ENCODE results near the gene TBC1D16. TPM values are rescaled to one million over a fixed set of nuclear protein-coding genes. Genes with fewer than 3 reads are reported as not detected.
A peak's percentile ranks its signal among the peaks of the same experiment; 100 is the strongest.

TBC1D16 gene
- total and polyA plus RNA-seq, 11 donors = 5.3 to 22.1 (median 17.4) TPM

DNA sequence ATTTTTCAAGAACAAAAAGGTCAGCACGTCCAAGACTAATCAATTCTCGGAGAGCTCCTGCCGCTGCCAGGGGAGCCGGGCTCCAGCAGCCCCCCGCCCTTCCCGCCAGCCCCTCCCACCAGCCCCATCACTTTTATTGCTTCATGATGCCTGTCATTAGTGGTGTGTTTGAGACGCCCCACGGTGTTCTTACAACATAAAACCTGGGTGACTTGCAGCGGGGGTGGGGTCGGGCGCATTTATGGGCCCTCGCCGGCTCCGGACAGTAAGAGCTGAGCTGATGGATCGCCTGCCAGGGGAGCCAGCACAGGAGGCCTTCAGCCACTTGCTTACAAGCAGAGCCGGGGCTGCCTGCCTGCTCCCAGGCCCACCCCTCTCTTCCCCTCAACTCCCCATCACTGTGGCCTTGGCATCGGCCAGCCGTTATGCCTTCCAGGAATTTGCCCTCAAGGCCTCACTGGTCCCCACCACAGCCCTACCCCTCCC is 113.5 kb downstream of the TBC1D16 start:
- Histone ChIP-seq H3K4me3 (no peak overlapping the region), H3K36me3 (no peaks in the 10 kb centered on the region), H3K4me1 (peaks cover 0 to 26% (median 12%) of the 10 kb centered on the region in 12 donors), H3K27me3 (peaks cover 0 to 78% (median 15%) of the 10 kb centered on the region in 9 donors), H3K9me3 (no peaks in the 10 kb centered on the region), H3K27ac (no peak overlapping the region)
- no peak for TF ChIP-seq POLR2A (IDR thresholded peaks at IDR 0.05)
- TF ChIP-seq, protein P1, sequence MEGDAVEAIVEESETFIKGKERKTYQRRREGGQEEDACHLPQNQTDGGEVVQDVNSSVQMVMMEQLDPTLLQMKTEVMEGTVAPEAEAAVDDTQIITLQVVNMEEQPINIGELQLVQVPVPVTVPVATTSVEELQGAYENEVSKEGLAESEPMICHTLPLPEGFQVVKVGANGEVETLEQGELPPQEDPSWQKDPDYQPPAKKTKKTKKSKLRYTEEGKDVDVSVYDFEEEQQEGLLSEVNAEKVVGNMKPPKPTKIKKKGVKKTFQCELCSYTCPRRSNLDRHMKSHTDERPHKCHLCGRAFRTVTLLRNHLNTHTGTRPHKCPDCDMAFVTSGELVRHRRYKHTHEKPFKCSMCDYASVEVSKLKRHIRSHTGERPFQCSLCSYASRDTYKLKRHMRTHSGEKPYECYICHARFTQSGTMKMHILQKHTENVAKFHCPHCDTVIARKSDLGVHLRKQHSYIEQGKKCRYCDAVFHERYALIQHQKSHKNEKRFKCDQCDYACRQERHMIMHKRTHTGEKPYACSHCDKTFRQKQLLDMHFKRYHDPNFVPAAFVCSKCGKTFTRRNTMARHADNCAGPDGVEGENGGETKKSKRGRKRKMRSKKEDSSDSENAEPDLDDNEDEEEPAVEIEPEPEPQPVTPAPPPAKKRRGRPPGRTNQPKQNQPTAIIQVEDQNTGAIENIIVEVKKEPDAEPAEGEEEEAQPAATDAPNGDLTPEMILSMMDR (IDR thresholded peaks at IDR 0.05) = no peak
- intact Hi-C loops (cut with DNase I) = loop anchor here in 1 of 10 donors (5.0 kb wide), 1 partner anchor 135 kb away; no protein-coding TSS in a partner anchor
- no peak for ATAC-seq
- DNase-seq = peak in 2 of 5 donors; percentile 9
- 53 to 71% (median 62%) methylated on average over 18 of the region's 18 CpGs for WGBS, 4 donors

DNA sequence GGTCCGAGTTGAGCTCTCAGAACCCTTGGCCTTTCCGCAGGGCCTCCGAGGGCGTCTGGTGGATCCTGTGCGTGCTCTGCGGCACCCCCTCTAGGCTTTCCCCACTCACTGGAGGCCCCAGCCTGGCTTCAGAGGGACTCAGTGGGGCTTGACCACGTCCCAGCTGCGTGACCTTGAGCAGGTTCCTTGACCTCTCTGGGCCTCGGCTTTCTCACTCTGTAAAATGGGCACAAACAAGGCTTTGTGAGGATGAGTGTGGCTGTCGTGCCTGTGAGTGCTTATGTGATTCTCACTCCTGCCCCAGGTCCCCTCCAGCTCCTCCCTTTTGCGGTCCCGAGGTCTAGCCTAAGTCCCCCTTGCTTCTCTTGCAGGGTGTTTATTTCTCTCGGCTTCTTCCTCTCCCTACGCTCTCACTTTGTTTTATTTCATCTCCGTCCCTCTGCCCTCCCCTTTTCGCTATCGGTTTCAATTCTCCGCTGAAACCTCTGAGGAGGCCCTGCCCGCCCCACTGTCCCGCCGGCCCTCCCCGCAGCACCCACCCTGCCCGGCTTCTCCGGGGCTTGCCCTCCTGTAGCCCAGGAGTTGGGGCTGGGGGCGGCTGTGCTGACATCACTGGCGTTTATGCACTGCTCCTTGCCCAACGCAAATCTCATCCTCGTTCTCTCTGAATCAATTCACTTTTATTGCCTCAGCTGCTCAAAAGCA is 114.1 kb downstream of the TBC1D16 start:
- Histone ChIP-seq H3K4me1 (peaks cover 0 to 26% (median 12%) of the 10 kb centered on the region in 12 donors), H3K4me3 (no peak overlapping the region), H3K9me3 (no peaks in the 10 kb centered on the region), H3K27ac (no peak overlapping the region), H3K27me3 (peaks cover 0 to 78% (median 14%) of the 10 kb centered on the region in 9 donors), H3K36me3 (no peaks in the 10 kb centered on the region)
- TF ChIP-seq, protein P1 (IDR thresholded peaks at IDR 0.05) = no peak
- TF ChIP-seq POLR2A (IDR thresholded peaks at IDR 0.05) = no peak
- intact Hi-C loops (cut with DNase I) = loop anchor here in 1 of 10 donors (5.0 kb wide), 1 partner anchor 134 kb away; no protein-coding TSS in a partner anchor
- DNase-seq = peak in 2 of 5 donors; percentile 17 to 40
- 72 to 80% (median 76%) methylated on average over 26 to 28 of the region's 28 CpGs for WGBS, 4 donors
- no peak for ATAC-seq

DNA sequence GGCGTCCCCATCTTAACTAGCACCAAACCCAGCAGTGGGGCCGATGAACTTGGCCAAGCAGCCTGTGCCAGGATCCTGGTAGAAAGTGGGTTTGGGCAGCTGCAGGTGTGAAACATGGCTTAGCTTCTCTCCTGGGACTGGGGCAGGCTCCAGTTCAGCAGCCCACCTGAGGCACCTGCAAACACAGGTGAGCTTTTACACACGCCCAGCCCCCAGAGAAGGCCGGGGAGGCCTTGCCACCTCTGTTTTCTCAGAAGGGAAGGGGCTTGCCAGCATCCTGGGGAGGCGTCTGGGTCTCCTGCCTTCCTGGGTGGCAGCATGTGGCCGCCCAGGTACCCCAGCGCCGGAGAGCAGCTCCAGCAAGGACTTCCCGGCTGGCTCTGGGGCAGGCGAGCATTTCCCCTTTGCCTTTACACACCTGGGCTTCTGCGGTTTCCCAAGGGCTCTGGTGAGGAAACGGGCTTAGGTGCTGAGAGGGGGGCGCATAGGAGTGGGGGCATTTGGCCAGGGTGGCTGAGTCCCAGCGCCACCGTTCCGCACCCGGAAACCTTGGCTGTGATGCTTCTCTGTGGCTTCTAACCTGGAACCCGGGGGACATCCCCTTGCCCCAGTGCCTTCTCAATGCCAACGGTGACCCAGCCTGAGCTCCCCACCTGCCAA is 114.8 kb downstream of the TBC1D16 start:
- ATAC-seq = no peak
- H3K27me3 ChIP-seq = peaks cover 0 to 79% (median 18%) of the 10 kb centered on the region in 9 donors
- DNase-seq = peak in 2 of 5 donors; percentile 17 to 37

More for the DNA sequence above, 114.8 kb downstream of the TBC1D16 start:
- peaks cover 0 to 29% (median 12%) of the 10 kb centered on the region in 12 donors for H3K4me1 ChIP-seq
- 80 to 88% (median 80%) methylated on average over 7 to 19 of the region's 19 CpGs for WGBS, 4 donors
- no peak overlapping the region for H3K4me3 ChIP-seq
- intact Hi-C loops (cut with DNase I) = loop anchor here in 1 of 10 donors (5.0 kb wide), 1 partner anchor 134 kb away; no protein-coding TSS in a partner anchor
- no peak overlapping the region for H3K27ac ChIP-seq
- no peaks in the 10 kb centered on the region for H3K36me3 ChIP-seq
- no peaks in the 10 kb centered on the region for H3K9me3 ChIP-seq
- TF ChIP-seq, protein P1 (IDR thresholded peaks at IDR 0.05) = no peak
- TF ChIP-seq POLR2A (IDR thresholded peaks at IDR 0.05) = no peak
